ENCODE data around the gene GLIS1. TPM values are rescaled to one million over a fixed set of nuclear protein-coding genes. Genes with fewer than 3 reads are reported as not detected.

GLIS1 gene
- total RNA-seq, 2 experiments from 2014 or later, result not detected

DNA sequence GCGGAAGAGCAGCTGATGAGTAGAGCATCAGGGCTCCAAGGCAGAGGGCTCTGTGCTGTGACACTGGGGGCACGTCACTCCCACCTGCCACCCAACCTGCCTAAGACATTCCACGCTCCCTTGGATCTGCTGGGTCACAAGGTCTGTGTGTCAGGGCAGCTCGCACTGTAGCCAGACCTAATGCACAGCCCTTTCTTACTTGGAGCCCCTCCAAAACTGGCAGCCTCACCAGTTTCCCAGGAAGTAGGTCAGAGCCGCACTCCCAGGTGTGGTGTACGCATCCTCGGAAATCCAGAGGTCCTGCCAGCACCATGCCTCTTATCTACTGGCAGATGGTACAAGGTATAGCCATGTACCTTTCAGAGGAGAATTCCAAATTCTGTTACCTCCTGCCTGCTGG lies 257.5 kb downstream of the GLIS1 start:
- TF ChIP-seq, protein P1, sequence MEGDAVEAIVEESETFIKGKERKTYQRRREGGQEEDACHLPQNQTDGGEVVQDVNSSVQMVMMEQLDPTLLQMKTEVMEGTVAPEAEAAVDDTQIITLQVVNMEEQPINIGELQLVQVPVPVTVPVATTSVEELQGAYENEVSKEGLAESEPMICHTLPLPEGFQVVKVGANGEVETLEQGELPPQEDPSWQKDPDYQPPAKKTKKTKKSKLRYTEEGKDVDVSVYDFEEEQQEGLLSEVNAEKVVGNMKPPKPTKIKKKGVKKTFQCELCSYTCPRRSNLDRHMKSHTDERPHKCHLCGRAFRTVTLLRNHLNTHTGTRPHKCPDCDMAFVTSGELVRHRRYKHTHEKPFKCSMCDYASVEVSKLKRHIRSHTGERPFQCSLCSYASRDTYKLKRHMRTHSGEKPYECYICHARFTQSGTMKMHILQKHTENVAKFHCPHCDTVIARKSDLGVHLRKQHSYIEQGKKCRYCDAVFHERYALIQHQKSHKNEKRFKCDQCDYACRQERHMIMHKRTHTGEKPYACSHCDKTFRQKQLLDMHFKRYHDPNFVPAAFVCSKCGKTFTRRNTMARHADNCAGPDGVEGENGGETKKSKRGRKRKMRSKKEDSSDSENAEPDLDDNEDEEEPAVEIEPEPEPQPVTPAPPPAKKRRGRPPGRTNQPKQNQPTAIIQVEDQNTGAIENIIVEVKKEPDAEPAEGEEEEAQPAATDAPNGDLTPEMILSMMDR (IDR thresholded peaks at IDR 0.05), result no peak
- DNase-seq (no peak), ATAC-seq (no peak)
- Mint-ChIP-seq H3K36me3 (ENCODE audit: low read depth) (no peaks in the 10 kb centered on the region), H3K27ac (no peak overlapping the region), H3K9me3 (no peaks in the 10 kb centered on the region), H3K4me1 (ENCODE audit: low read depth) (no peaks in the 10 kb centered on the region), H3K27me3 (peaks cover 5% of the 10 kb centered on the region), H3K4me3 (no peak overlapping the region)
- ChIA-PET POLR2A (no interaction called here), CTCF (no interaction called here)
- intact Hi-C loops (cut with micrococcal nuclease), result no loop called here

DNA sequence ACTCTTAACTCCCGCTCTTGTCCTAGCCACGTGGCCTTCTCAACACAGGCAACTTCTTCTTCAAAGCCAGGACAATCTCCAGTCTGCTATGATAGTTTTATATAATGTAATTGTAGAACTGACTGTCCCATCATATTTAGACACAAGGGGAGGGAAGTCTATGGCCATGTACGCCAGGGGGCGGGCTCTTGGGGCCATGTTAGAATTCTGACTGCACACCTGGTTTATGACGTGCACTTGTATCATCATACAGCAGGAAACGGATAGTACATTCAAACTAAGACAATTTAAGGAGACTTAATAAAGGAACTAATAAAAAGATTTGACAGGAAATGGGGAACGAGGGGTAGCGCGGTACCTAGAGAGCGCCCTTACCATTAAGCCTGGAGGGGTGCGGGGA lies 258.3 kb downstream of the GLIS1 start:
- Mint-ChIP-seq H3K4me3 (no peak overlapping the region), H3K27me3 (no peaks in the 10 kb centered on the region), H3K9me3 (no peaks in the 10 kb centered on the region), H3K36me3 (ENCODE audit: low read depth) (no peaks in the 10 kb centered on the region), H3K27ac (no peak overlapping the region), H3K4me1 (ENCODE audit: low read depth) (no peaks in the 10 kb centered on the region)
- ChIA-PET CTCF (no interaction called here), POLR2A (interaction anchor here (0.6 kb wide), 1 partner anchor 204 kb away, joined by 3 read pairs; no protein-coding TSS in a partner anchor)
- intact Hi-C loops (cut with micrococcal nuclease), result no loop called here
- TF ChIP-seq, protein P1 (IDR thresholded peaks at IDR 0.05), result no peak
- DNase-seq (no peak), ATAC-seq (no peak)

DNA sequence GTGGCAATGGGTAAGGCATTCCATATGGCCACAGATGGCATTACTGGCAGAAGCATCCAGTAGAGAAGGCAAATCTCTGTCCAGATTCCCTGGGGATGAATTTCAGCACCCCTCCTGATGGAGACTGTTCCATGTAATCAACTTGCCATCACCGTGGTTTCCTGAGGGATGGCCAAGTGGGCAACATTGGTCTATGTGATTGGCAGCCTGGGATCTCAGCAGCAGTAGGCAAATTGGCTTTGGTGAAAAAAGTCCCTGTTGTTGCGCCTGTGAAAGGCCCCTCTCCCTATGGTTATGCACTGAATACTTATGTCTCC lies 260.5 kb downstream of the GLIS1 start:
- Mint-ChIP-seq H3K27ac (no peak overlapping the region), H3K36me3 (ENCODE audit: low read depth) (no peaks in the 10 kb centered on the region), H3K4me3 (no peak overlapping the region), H3K4me1 (ENCODE audit: low read depth) (no peaks in the 10 kb centered on the region), H3K9me3 (no peaks in the 10 kb centered on the region), H3K27me3 (no peaks in the 10 kb centered on the region)
- ChIA-PET POLR2A (interaction anchor here (0.7 kb wide), 1 partner anchor 158 kb away, joined by 3 read pairs; no protein-coding TSS in a partner anchor), CTCF (no interaction called here)
- no peak for ATAC-seq
- TF ChIP-seq, protein P1 (IDR thresholded peaks at IDR 0.05), result no peak
- DNase-seq, result no peak
- intact Hi-C loops (cut with micrococcal nuclease), result no loop called here

DNA sequence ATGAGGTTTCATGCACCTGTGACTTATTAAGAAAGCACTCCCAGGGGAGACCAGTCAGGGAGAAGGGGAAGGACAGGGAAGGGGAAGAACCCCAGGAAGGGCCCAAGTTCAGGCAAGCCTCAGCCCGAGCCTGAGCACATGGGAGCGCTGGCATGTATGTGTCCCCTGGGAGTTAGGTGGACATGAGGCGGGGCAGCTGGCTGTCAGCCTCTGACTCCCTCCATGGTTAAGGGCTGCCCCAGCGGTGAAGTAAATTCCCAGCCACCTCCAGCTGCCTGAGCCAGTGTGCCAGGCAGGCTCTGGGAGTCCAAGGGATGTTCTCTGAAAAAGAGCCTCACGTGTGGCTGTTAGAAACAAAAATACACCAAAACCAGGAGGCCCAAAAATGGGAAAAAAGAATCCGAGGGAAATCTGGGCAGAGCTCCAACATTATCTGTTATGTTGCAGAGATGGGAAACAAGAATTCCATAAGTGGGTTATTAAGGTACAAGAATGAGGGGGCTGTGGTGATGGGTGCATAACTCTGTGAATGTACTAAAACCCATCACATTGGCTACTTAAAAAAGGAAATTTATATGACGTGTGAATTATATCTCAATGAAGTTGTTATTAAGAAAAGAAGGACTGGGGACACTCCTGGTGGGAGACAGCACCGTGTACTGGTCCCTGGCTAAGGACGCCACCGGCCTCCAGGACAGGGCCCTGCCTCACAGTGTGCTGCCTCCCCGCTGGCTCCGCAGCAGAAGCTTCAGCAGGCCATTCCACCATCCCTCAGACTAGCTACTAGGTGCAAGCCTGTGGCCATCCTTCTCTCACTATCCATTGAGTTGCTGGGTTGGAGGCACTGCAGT lies 261.1 kb downstream of the GLIS1 start:
- TF ChIP-seq, protein P1 (IDR thresholded peaks at IDR 0.05), result no peak

DNA sequence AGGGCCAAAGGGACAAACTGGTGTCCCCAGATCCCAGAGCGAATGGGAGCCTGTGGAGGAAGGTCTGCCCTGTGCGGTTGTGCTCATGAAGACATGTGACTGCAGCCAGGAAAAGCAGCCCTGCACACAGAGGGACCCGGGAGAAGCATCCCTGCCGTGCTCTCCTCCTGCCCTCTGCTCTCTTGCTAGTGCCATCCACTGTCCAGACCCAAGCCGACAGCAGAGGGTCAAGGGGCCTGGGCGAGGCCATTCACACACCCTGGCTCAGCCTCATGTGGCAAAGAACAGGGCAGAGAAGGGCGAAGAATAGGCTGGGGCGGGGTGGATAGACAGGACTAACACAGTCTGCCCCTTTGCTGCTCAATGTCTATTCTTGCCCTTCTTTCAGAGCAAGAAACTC lies 262.4 kb downstream of the GLIS1 start:
- no peaks in the 10 kb centered on the region for H3K4me1 Mint-ChIP-seq (ENCODE audit: low read depth)
- H3K9me3 Mint-ChIP-seq, result no peaks in the 10 kb centered on the region
- H3K27me3 Mint-ChIP-seq, result no peaks in the 10 kb centered on the region
- ATAC-seq (no peak), DNase-seq (no peak)
- POLR2A ChIA-PET, result no interaction called here
- no peak overlapping the region for H3K27ac Mint-ChIP-seq
- no peaks in the 10 kb centered on the region for H3K36me3 Mint-ChIP-seq (ENCODE audit: low read depth)
- intact Hi-C loops (cut with micrococcal nuclease), result no loop called here
- CTCF ChIA-PET, result no interaction called here
- H3K4me3 Mint-ChIP-seq, result no peak overlapping the region
- TF ChIP-seq, protein P1 (IDR thresholded peaks at IDR 0.05), result no peak

More for the DNA sequence above, 261.1 kb downstream of the GLIS1 start:
- no peak for DNase-seq
- no peak overlapping the region for H3K27ac Mint-ChIP-seq
- H3K4me3 Mint-ChIP-seq, result no peak overlapping the region
- ChIA-PET CTCF (no interaction called here), POLR2A (no interaction called here)
- H3K36me3 Mint-ChIP-seq (ENCODE audit: low read depth), result no peaks in the 10 kb centered on the region
- ATAC-seq, result no peak
- H3K27me3 Mint-ChIP-seq, result no peaks in the 10 kb centered on the region
- no peaks in the 10 kb centered on the region for H3K9me3 Mint-ChIP-seq
- H3K4me1 Mint-ChIP-seq (ENCODE audit: low read depth), result no peaks in the 10 kb centered on the region
- intact Hi-C loops (cut with micrococcal nuclease), result no loop called here

Data from activated CD8-positive, alpha-beta T cell treated with anti-CD3 and anti-CD28 coated beads for 36 hours (primary cell).